Large intestine (tissue), 3 donors: Measurements from ENCODE around the gene ADCK1. TPM values are rescaled to one million over a fixed set of nuclear protein-coding genes. Genes with fewer than 3 reads are reported as not detected.

ENCODE experiments used
- DNase-seq, 2 donors: peaks; one replicate each; pipeline versions ENCODE4 v3.0.0 to v3.0.0-alpha.2; 2013
- H3K27ac ChIP-seq: one replicate; pipeline ENCODE4 v1.5.1; 2013; ENCODE audit warnings: low read length
- H3K27me3 ChIP-seq: 2 replicates; pipeline ENCODE4 v1.6.1; 2013; ENCODE audit warnings: low read length; ENCODE audit not compliant: control insufficient read depth, insufficient read depth
- H3K36me3 ChIP-seq: 2 replicates; pipeline ENCODE4 v1.6.1; 2013; ENCODE audit warnings: low read length; ENCODE audit not compliant: control insufficient read depth, insufficient read depth
- H3K4me1 ChIP-seq: one replicate; pipeline ENCODE4 v1.6.1; 2013; ENCODE audit warnings: low read length; ENCODE audit not compliant: control insufficient read depth, insufficient read depth
- H3K4me3 ChIP-seq: one replicate; pipeline ENCODE4 v1.5.1; 2013; ENCODE audit warnings: low read length
- H3K9me3 ChIP-seq: one replicate; pipeline ENCODE4 v1.6.1; 2013; ENCODE audit warnings: mild to moderate bottlenecking, low read depth, low read length, moderate library complexity; ENCODE audit not compliant: control insufficient read depth
- WGBS: methylation state at CpG from one replicate; pipeline ENCODE4 v1.1.5; 2013; ENCODE audit warnings: low lambda C conversion rate; ENCODE audit not compliant: insufficient coverage; 5-methylcytosine and 5-hydroxymethylcytosine counted together
- polyA plus RNA-seq: library from polyadenylated mRNA; unstranded; fragments of 120-200 nt; gene quantifications from one replicate; pipeline ENCODE4 v1.2.1, GENCODE V29; 2013

ADCK1 gene
- polyA plus RNA-seq, 1 donor: 8.5 TPM

GRCh38 chr14:77892381-77892871 lies 92.5 kb downstream of the ADCK1 start:
- Histone ChIP-seq H3K9me3 (peaks cover 3% of the 10 kb centered on the region), H3K27ac (no peak overlapping the region), H3K4me1 (no peaks in the 10 kb centered on the region), H3K4me3 (no peak overlapping the region), H3K36me3 (peaks cover 6% of the 10 kb centered on the region), H3K27me3 (no peaks in the 10 kb centered on the region)
- DNase-seq: no peak
- WGBS: 88% methylated on average over 4 of the region's 4 CpGs

- Histone ChIP-seq H3K27ac (no peak overlapping the region), H3K36me3 (peaks cover 4% of the 10 kb centered on the region), H3K4me3 (no peak overlapping the region), H3K4me1 (no peaks in the 10 kb centered on the region), H3K27me3 (no peaks in the 10 kb centered on the region), H3K9me3 (peaks cover 3% of the 10 kb centered on the region)
- no CpG with 5 or more reads among the region's 5 CpGs for WGBS
- DNase-seq: no peak
Observed at GRCh38 chr14:77892890-77893484, 93.1 kb downstream of the ADCK1 start.

GRCh38 chr14:77897374-77897773 lies 97.5 kb downstream of the ADCK1 start:
- Histone ChIP-seq H3K36me3 (peaks cover 2% of the 10 kb centered on the region), H3K4me1 (no peaks in the 10 kb centered on the region), H3K27ac (no peak overlapping the region), H3K27me3 (no peaks in the 10 kb centered on the region), H3K4me3 (no peak overlapping the region), H3K9me3 (no peaks in the 10 kb centered on the region)
- DNase-seq: no peak
- WGBS: 95% methylated on average over 2 of the region's 2 CpGs

- no peak for DNase-seq
- WGBS: no CpG with 5 or more reads among the region's 1 CpG
- no peaks in the 10 kb centered on the region for H3K4me1 ChIP-seq
Observed at GRCh38 chr14:77902811-77903210, 102.9 kb downstream of the ADCK1 start.

GRCh38 chr14:77903221-77903620 lies 103.3 kb downstream of the ADCK1 start:
- Histone ChIP-seq H3K9me3 (no peaks in the 10 kb centered on the region), H3K4me3 (no peak overlapping the region), H3K4me1 (no peaks in the 10 kb centered on the region), H3K27me3 (no peaks in the 10 kb centered on the region), H3K36me3 (peaks cover 2% of the 10 kb centered on the region), H3K27ac (no peak overlapping the region)
- no peak for DNase-seq
- WGBS: 80% methylated on average over 2 of the region's 6 CpGs

More at GRCh38 chr14:77902811-77903210, 102.9 kb downstream of the ADCK1 start:
- no peaks in the 10 kb centered on the region for H3K27me3 ChIP-seq
- H3K4me3 ChIP-seq: no peak overlapping the region
- no peak overlapping the region for H3K27ac ChIP-seq
- no peaks in the 10 kb centered on the region for H3K9me3 ChIP-seq
- H3K36me3 ChIP-seq: peaks cover 2% of the 10 kb centered on the region

- no peaks in the 10 kb centered on the region for H3K4me1 ChIP-seq
- peaks cover under 1% of the 10 kb centered on the region for H3K36me3 ChIP-seq
- H3K27me3 ChIP-seq: no peaks in the 10 kb centered on the region
- no CpG with 5 or more reads among the region's 8 CpGs for WGBS
- no peak for DNase-seq
- H3K27ac ChIP-seq: no peak overlapping the region
- H3K4me3 ChIP-seq: no peak overlapping the region
- no peaks in the 10 kb centered on the region for H3K9me3 ChIP-seq
Observed at GRCh38 chr14:77903937-77904617, 104.2 kb downstream of the ADCK1 start.

- no peak overlapping the region for H3K27ac ChIP-seq
- H3K4me3 ChIP-seq: no peak overlapping the region
- no peaks in the 10 kb centered on the region for H3K27me3 ChIP-seq
- no peak for DNase-seq
- H3K4me1 ChIP-seq: no peaks in the 10 kb centered on the region
- H3K36me3 ChIP-seq: no peaks in the 10 kb centered on the region
- H3K9me3 ChIP-seq: no peaks in the 10 kb centered on the region
- no CpG with 5 or more reads among the region's 1 CpG for WGBS
Observed at GRCh38 chr14:77906446-77906845, 106.5 kb downstream of the ADCK1 start.

- Histone ChIP-seq H3K27ac (no peak overlapping the region), H3K4me1 (no peaks in the 10 kb centered on the region), H3K27me3 (no peaks in the 10 kb centered on the region), H3K9me3 (no peaks in the 10 kb centered on the region), H3K36me3 (no peaks in the 10 kb centered on the region), H3K4me3 (no peak overlapping the region)
- DNase-seq: no peak
- no CpG with 5 or more reads among the region's 4 CpGs for WGBS
Observed at GRCh38 chr14:77908847-77909246, 108.9 kb downstream of the ADCK1 start.

GRCh38 chr14:77909911-77910310 lies 110.0 kb downstream of the ADCK1 start:
- no peak overlapping the region for H3K27ac ChIP-seq
- no CpG with 5 or more reads among the region's 3 CpGs for WGBS

GRCh38 chr14:77910506-77910905 lies 110.6 kb downstream of the ADCK1 start:
- no CpG with 5 or more reads among the region's 8 CpGs for WGBS
- DNase-seq: no peak
- Histone ChIP-seq H3K36me3 (no peaks in the 10 kb centered on the region), H3K27ac (no peak overlapping the region), H3K4me3 (no peak overlapping the region), H3K27me3 (no peaks in the 10 kb centered on the region), H3K4me1 (no peaks in the 10 kb centered on the region), H3K9me3 (no peaks in the 10 kb centered on the region)

More at GRCh38 chr14:77909911-77910310, 110.0 kb downstream of the ADCK1 start:
- Histone ChIP-seq H3K27me3 (no peaks in the 10 kb centered on the region), H3K9me3 (no peaks in the 10 kb centered on the region), H3K4me3 (no peak overlapping the region), H3K4me1 (no peaks in the 10 kb centered on the region), H3K36me3 (no peaks in the 10 kb centered on the region)
- no peak for DNase-seq
